ENCODE data around the gene MTX2.
"Not testable (repeated sequence)": the region's sequence is repeated elsewhere in the genome, so short reads cannot be mapped to it uniquely, and the experiment has no call there.

The MTX2 gene

DNA sequence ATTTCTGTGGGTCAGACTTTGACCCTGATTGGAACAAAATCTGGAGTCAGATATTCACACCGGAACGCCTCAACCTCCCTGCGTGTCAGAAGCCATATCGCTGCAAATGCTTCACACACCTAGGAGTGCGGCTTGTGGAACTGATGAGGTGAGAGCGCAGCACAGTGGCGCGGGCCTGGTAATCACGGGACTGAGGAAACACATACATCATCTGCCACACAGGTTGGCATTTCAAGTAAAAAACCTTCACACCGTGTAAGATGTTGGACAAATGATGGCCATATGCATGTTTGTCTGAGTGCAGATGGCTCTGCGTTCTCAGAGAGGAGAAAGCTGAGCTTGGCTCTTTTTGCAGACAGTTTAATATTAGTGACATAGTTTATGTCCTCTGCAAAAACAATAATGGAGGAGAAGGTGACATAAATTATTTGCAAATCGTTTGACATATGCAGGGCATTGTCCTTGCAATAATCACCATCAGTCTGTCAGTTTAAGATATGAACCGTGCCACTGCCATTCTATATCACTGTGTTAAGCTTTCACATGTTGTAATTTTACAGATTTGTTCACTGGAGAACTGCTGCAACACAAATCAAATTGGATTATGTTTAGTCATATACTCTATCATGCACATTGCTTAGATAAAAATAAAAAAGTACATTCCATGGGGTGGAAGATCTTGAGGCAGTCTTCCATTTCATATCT lies 101.4 kb downstream of the MTX2 start:
- no peak overlapping the region for H3K4me3 ChIP-seq (ENCODE audit: low read depth, low read length)

DNA sequence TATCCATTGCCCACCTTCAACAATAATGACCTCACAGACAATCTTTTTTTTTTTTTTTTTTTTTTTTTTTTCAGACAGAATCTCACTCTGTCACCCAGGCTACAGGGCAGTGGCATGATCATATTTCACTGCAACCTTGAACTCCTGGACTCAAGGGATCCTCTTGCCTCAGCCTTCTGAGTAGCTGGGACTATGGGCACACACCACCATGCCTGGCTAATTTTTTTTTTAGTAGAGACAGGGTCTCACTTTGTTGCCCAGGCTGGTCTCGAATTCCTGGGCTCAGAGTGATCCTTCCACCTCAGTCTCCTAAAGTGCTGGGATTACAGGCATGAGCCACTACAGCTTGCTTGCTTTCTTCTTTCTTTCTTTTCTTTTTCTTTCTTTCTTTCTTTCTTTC lies 103.9 kb downstream of the MTX2 start:
- not testable (repeated sequence) for H3K4me3 ChIP-seq (ENCODE audit: low read depth, low read length)

DNA sequence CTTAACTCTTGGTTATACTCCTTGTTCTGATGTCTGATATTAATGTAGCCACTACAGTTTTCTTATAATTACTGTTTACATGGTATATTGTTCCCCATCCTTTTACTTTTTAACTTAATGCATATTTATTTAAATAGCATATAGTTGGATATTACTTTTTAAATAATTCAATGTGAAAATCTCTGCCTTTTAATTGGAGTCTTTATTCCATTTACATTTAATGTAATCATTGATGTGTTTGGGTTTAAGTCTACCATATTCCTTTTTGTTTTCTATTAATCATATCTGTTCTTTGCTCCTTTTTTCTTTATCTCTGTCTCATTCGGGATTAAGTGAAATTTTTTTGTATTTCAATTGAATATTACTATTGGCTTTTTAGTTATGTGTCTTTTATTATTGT lies 109.1 kb downstream of the MTX2 start:
- no peak overlapping the region for H3K4me3 ChIP-seq (ENCODE audit: low read depth, low read length)

DNA sequence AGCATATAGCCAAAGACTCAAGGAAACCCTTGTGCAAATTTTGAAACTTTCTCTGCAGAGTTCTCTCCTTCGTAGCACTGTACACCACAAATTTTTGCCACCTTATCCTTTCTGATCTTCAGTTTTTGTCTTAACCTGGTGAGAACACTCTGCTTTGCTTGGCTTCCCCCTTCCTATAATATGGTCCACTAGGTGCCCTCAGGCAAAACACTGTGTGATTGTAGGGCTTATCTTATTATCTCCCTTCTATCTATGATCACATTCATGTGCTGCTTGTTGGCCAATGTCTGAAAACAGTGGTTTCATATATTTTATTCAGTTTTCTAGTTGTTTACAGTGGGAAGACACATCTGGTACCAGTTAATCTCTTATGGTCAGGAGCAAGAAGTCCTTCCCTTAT lies 111.1 kb downstream of the MTX2 start:
- H3K4me3 ChIP-seq (ENCODE audit: low read depth, low read length) = no peak overlapping the region

DNA sequence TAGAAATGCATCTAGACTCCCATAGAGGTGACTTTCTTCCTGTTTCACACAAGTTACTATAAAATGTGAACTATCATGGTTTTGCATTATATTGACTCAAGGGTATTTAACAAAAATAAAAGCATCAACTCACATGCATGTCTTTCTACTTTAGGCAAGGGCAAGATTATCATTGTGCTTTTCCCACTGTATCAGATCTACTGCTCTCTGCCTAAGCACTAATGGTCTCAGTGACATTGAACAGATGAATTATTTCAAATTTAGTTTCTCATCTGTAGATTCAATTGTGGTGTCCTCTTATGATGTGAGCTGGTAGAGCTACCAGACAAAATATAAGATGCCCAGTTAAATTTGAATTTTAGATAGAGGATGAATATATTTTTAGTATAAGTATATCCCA lies 113.9 kb downstream of the MTX2 start:
- H3K4me3 ChIP-seq (ENCODE audit: low read depth, low read length) = no peak overlapping the region

DNA sequence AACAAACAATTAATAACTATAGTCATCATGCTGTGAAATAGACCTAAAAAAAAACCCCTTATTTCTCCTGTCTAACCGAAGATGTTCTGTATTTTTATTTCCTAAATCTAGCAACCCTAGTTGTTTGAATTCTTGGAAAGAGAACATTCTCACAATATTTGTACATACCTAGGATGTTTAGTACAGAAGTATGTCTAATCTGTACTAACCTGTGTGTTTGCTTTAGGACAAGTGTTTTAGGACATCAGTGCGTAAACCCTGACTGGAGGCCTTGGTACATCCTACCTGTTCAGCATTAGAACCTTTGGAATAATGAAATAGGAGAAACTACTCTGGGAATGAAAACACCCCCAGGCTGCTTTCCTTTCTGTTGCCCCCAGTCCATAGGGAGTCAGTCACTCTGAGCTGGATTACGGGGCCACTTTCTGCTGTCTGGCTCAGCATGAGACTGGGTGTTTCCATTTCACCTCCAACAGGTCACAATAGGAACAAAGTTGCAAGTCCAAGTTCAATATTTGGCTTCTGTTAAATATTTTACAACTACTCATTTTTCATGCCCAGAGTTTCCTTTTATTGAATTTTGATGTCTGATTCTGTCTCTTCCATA lies 114.7 kb downstream of the MTX2 start:
- no peak overlapping the region for H3K4me3 ChIP-seq (ENCODE audit: low read depth, low read length)

DNA sequence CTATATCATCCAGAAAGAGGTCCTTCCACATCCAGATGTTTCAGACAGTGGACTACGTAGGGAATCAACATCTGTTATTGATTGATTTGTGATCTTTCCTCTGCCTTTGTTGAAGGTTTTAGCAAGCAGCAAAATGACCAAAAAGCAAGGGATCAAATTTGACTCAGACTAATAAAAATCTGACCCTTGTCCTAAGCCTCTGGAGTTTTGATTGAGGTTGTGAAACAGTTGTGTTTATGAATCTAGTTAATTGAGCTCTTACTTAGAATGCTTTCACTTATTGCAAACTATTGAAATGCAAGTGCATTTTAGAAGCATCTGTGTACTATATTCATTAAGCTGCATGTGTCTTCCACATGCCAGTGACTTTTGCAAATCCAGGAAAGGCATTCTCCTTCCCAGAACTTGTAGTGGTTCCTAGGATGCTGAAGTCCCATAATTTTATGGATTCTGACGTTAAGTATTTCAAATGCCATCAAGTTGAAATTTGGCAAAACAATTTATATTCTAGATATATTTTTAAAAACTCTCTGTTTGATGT lies 116.0 kb downstream of the MTX2 start:
- no peak overlapping the region for H3K4me3 ChIP-seq (ENCODE audit: low read depth, low read length)

DNA sequence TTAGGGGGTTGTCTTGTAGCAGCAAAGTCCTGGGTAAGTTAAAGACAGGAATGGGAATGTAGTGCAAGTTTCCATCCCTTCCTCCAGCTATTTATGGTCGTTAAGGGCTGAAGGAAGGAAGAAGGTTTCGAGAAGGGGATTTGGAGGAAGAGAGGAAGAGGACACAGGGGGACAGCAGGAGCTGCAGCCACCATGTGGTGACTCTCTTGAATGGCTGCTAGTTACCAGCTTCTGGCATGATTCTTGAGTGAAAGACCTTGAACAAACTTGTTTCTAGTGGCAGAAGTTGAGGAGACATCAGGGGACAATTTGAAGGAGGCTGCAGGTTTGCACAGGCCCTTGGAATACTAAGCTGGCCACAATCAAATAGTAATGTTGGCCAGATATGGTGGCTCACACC lies 116.6 kb downstream of the MTX2 start:
- H3K4me3 ChIP-seq (ENCODE audit: low read depth, low read length) = no peak overlapping the region
